Chondrocyte (in vitro differentiated cells): ENCODE data around the gene RCAN2. TPM values are rescaled to one million over a fixed set of nuclear protein-coding genes. Genes with fewer than 3 reads are reported as not detected.

ENCODE experiments used
- DNase-seq: peaks from one replicate; pipeline ENCODE4 v3.0.0; 2021; ENCODE audit warnings: mixed read lengths, low spot score
- H3K27ac Mint-ChIP-seq: one replicate; pipeline ENCODE4 v1.8.0; 2021; ENCODE audit warnings: mild to moderate bottlenecking, moderate library complexity, mixed read lengths; ENCODE audit not compliant: unreplicated experiment
- H3K27me3 Mint-ChIP-seq: 2 replicates; pipeline ENCODE4 v1.8.0; 2021; ENCODE audit warnings: low read depth, mixed read lengths
- H3K36me3 Mint-ChIP-seq: 2 replicates; pipeline ENCODE4 v1.8.0; 2021; ENCODE audit warnings: low read depth, mixed read lengths
- H3K4me1 Mint-ChIP-seq: 2 replicates; pipeline ENCODE4 v1.8.0; 2021; ENCODE audit warnings: low read depth, mild to moderate bottlenecking, mixed read lengths
- H3K4me3 Mint-ChIP-seq: one replicate; pipeline ENCODE4 v1.8.0; 2021; ENCODE audit warnings: mild to moderate bottlenecking, moderate library complexity, mixed read lengths; ENCODE audit not compliant: unreplicated experiment
- H3K9me3 Mint-ChIP-seq: 2 replicates; pipeline ENCODE4 v1.8.0; 2021; ENCODE audit warnings: low read depth, mixed read lengths
- CTCF ChIP-seq: fragments of 200-600 bp; sonication (generic); IDR thresholded peaks from 2 replicates; pipeline ENCODE4 v1.5.0; 2021; ENCODE audit warnings: antibody characterized with exemption, mild to moderate bottlenecking, moderate library complexity
- total RNA-seq: library from RNA; stranded (reverse); gene quantifications from 3 replicates; pipeline ENCODE4 v1.2.1, GENCODE V29; 2021

RCAN2 gene
- total RNA-seq, 1 donor from 2014 or later = 23.8 TPM

- H3K27me3 Mint-ChIP-seq = peaks cover 4% of the 10 kb centered on the region
- H3K9me3 Mint-ChIP-seq = no peaks in the 10 kb centered on the region
- H3K27ac Mint-ChIP-seq = no peak overlapping the region
- peaks cover 2% of the 10 kb centered on the region for H3K4me1 Mint-ChIP-seq
- no peak overlapping the region for H3K4me3 Mint-ChIP-seq
- TF ChIP-seq CTCF = no peak
- no peaks in the 10 kb centered on the region for H3K36me3 Mint-ChIP-seq
- DNase-seq = no peak
Observed at GRCh38 chr6:46289898-46290297, 201.4 kb downstream of the RCAN2 start.

GRCh38 chr6:46288835-46289234 is 202.4 kb downstream of the RCAN2 start:
- H3K9me3 Mint-ChIP-seq = no peaks in the 10 kb centered on the region
- H3K27ac Mint-ChIP-seq = no peak overlapping the region
- DNase-seq = no peak
- H3K27me3 Mint-ChIP-seq = peaks cover 4% of the 10 kb centered on the region
- H3K4me1 Mint-ChIP-seq = peaks cover 2% of the 10 kb centered on the region
- no peaks in the 10 kb centered on the region for H3K36me3 Mint-ChIP-seq
- no peak for TF ChIP-seq CTCF
- H3K4me3 Mint-ChIP-seq = no peak overlapping the region

- H3K4me1 Mint-ChIP-seq = peaks cover 2% of the 10 kb centered on the region
- H3K27ac Mint-ChIP-seq = no peak overlapping the region
- no peak overlapping the region for H3K4me3 Mint-ChIP-seq
- DNase-seq = no peak
- no peak for TF ChIP-seq CTCF
- no peaks in the 10 kb centered on the region for H3K9me3 Mint-ChIP-seq
- no peaks in the 10 kb centered on the region for H3K36me3 Mint-ChIP-seq
- peaks cover 4% of the 10 kb centered on the region for H3K27me3 Mint-ChIP-seq
Observed at GRCh38 chr6:46287681-46288080, 203.6 kb downstream of the RCAN2 start.

- no peak overlapping the region for H3K27ac Mint-ChIP-seq
- TF ChIP-seq CTCF = no peak
- H3K9me3 Mint-ChIP-seq = no peaks in the 10 kb centered on the region
- no peaks in the 10 kb centered on the region for H3K36me3 Mint-ChIP-seq
- peaks cover 4% of the 10 kb centered on the region for H3K27me3 Mint-ChIP-seq
- H3K4me1 Mint-ChIP-seq = peaks cover 2% of the 10 kb centered on the region
- no peak overlapping the region for H3K4me3 Mint-ChIP-seq
- no peak for DNase-seq
Observed at GRCh38 chr6:46287043-46287442, 204.2 kb downstream of the RCAN2 start.

- Mint-ChIP-seq H3K27ac (no peak overlapping the region), H3K4me3 (no peak overlapping the region), H3K27me3 (no peaks in the 10 kb centered on the region), H3K36me3 (no peaks in the 10 kb centered on the region), H3K4me1 (no peaks in the 10 kb centered on the region), H3K9me3 (no peaks in the 10 kb centered on the region)
- no peak for DNase-seq
- TF ChIP-seq CTCF = no peak
Observed at GRCh38 chr6:46284475-46284874, 206.8 kb downstream of the RCAN2 start.
